Tibial nerve (tissue), 3 donors: ENCODE results near the gene IL1RAPL2.

Experiments used
- POLR2A ChIP-seq, 2 donors: fragments of 450-650 bp; IDR thresholded peaks; one replicate each; pipeline ENCODE4 v1.6.1; 2017; ENCODE audit warnings: antibody characterized with exemption in 2 of 2, mild to moderate bottlenecking in 2 of 2, moderate library complexity in 2 of 2
- TF ChIP-seq, protein P1 (sequence below), 5 experiments: fragments of 200-600 bp in 3 of 5; fragments of 450-650 bp in 2 of 5; sonication (generic) in 3 of 5; IDR thresholded peaks; one replicate each; pipeline ENCODE4 v1.5.1; 2016 to 2019; ENCODE audit warnings: antibody characterized with exemption in 5 of 5, mild to moderate bottlenecking in 3 of 5, moderate library complexity in 2 of 5

DNA sequence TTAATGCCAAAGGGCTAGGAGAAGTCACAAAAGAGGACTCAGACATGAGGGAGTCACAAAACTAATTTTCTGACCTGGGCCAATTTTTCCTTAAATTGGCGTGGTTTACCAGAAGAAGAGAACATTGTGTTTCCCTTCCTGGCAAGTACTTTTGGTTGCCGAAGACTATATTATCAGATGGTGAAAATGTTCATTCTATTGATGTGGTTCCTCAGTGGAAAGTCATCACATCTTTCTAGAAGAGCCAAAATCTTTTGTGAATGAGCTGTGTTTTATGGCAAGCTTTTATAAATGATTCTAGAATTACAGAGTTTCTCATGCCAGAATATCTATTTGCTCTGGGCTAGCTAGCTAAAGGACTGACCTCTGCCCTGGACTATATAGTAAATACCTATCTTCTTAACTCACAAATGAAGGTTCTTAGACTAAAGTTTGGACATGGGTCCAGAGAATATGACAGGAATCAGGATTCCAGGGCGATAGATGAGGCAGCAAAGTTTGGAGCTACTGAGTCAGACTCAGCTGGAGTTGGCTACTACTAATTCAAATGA, 288.9 kb downstream of the IL1RAPL2 start:
- TF ChIP-seq, protein P1, sequence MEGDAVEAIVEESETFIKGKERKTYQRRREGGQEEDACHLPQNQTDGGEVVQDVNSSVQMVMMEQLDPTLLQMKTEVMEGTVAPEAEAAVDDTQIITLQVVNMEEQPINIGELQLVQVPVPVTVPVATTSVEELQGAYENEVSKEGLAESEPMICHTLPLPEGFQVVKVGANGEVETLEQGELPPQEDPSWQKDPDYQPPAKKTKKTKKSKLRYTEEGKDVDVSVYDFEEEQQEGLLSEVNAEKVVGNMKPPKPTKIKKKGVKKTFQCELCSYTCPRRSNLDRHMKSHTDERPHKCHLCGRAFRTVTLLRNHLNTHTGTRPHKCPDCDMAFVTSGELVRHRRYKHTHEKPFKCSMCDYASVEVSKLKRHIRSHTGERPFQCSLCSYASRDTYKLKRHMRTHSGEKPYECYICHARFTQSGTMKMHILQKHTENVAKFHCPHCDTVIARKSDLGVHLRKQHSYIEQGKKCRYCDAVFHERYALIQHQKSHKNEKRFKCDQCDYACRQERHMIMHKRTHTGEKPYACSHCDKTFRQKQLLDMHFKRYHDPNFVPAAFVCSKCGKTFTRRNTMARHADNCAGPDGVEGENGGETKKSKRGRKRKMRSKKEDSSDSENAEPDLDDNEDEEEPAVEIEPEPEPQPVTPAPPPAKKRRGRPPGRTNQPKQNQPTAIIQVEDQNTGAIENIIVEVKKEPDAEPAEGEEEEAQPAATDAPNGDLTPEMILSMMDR (IDR thresholded peaks at IDR 0.05): no peak
- no peak for TF ChIP-seq POLR2A (IDR thresholded peaks at IDR 0.05)
